CD4-positive, alpha-beta T cell treated with Interleukin-17A for 4 hours (primary cell): ENCODE data around the gene GRB2.

ENCODE experiments used
- DNase-seq: peaks from one replicate; pipeline ENCODE4 v3.0.0-alpha.2; 2020; ENCODE audit warnings: mixed read lengths

The GRB2 gene

DNA sequence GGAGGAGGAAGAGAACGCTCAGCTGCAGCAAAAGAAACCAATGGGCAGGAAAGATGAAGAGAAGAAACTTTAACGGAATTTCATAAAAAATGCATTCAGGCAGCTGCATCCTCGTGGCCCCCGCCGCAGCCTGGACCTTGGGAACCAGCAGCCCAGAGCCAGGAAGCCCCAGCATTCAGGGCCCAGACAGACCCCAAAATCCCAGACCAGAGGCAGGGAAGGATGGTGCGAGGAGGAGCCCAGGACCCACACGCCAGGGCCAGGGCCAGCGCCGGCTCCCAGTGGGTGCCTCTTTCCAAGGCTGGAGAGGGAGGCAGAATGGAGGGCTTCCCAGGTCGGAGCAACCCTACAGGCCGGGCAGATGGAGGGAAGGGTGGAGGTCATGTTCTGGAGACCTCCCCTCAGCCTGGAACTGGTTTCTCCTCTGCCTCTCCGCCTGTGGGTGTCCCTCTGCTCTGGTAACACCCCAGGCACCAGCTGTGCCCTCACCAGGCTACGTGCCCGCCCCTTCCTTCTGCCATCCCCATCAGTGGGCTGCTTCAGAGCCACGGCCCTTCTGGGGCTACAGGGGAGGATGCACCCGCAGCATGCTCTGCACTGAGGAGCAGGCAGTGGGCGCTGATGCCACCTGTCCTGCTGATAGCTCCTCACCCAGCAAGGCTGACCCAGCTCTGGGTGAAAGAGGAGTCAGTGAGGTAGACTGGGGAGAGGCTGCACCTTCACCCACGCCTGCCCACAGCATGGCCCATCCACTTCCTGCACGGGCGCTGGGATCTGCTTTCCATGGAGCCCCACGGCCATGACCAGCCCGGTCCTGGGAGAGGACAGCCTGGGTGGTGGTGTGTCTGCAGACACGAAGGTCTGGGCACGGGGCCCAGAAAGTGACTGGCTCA lies 133.3 kb downstream of the GRB2 start:
- peak; percentile 7 for DNase-seq

DNA sequence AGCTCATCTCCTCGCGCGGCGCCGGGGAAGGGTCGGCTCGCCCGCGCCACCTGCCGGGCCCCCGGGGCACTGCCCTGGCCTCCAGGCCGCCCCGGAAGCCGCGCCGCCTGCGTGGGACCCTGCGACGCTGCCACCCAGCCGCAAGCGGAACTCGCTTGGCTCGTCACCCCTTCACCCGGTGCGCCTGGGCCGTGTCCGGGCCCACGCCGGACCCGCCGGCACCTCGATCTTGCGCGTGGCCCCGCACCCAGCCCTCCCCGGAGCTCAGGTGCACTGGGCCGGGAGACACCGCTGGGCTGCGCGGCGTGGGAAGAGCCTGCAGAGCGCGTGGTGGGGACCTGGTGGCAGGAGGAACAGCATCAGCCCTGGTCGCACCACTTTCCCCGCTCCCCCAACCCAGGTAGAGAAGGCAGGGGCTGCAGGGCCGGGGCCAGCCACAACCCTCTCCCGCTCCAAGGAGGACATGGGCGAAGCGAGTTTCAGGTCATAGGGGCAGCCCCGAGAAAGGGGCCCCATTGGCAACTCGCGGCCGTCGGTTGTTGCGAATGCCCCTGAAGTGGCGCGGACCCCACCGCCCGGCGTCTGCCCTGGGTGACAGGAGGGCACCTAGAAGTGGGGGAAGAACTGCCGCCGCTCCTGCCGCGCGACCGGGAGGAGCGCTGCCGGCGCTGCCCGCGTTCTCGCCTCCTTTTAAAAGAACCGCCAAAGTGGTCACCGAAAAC lies 134.1 kb downstream of the GRB2 start:
- DNase-seq, result peak; percentile 91

DNA sequence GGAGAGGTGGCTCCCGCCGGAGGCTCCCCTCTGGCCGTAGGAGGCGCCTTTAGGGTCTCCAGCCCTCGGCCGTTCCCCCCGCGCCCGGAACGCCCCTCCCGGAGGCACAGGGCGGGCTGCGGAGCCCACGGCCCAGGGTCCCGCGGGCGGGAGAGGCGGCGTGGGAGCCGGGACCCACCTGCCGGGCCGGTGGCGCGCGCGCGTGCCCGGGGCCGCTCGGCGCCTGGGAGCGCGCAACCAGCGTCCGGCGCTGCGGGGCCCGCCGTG lies 134.6 kb downstream of the GRB2 start, which contains the start of gene MIF4GD:
TSS of gene MIF4GD (minus strand) at position 266 of the 267 bp plus-strand sequence. CDS start 1,036 bp downstream, outside the sequence.
- DNase-seq, result no peak

DNA sequence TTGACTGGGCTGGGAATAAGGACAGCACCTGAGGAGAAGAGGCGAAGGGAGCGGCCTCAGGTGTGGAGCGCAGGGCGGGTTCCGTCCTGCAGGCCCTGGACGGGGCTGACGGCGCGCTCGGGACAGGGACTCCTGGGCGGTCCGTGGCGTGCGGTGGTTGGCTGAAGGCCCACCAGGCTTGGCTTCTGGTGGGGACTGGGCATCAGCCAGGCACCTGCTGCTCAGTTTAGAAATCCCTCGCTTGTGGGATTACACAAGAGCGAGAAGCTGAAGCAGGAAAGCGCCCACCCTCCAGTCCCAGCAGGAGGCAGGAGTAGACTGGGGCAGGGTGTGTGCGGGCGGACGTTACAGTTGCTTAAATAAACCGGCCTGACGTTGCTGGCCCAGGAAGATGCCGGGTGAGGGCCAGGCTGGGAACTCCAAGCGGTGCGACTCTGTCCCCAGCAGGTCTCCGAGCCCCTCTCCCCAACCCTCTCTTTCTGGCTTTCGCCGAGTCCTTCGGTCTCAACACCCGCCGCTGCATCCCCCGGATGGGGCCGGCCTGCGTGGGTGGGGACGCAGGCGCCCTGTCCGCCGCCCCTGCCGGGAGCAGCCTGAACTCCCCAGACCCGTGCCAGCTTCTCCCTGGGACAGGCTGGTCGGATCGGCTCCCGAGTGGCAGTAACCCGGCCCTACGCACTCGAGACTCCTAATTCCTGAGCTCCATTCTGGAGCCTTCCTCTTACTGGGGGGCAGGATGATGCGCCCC lies 135.1 kb downstream of the GRB2 start:
- DNase-seq, result peak; percentile 52

DNA sequence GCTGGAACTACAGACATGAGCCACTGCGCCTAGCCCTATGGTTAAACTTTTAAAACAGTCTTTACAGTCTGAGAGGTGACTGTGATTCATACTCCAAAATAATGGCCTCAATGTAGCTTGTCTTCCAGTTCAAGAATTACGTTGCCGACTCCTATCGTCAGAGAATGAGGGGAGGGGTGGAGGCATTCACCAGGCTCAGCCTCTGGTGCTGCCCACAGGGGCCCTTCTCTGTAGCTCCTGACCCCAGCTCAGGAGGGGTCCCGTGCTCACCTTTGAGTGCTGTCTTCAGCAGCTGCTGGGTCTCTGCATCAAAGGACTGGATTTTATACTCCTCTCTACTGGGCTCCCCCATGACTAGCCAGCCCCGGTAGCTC lies 135.6 kb downstream of the GRB2 start:
- DNase-seq, result no peak
